Activated B cell treated with CpG ODN at 0.5 μM for 24 hours (primary cell): Measurements from ENCODE around the gene FBXO8. TPM values are rescaled to one million over a fixed set of nuclear protein-coding genes. Genes with fewer than 3 reads are reported as not detected.

ENCODE experiments used
- ATAC-seq: fragments of 200-7000 bp; cut with Tn5 transposase; one replicate; pipeline ENCODE4 v1.10.0; 2021; ENCODE audit warnings: low read depth, mild to moderate bottlenecking, moderate library complexity
- CTCF ChIA-PET: fragments of 350-600 bp; sonication (Branson Sonifier 250); formaldehyde crosslinking; loops from one replicate; lab custom pipeline; 2021; ENCODE audit warnings: antibody characterized with exemption; lab: Charles Lee
- POLR2A ChIA-PET: fragments of 350-600 bp; sonication (Branson Sonifier 250); formaldehyde crosslinking; loops from one replicate; lab custom pipeline; 2021; ENCODE audit warnings: antibody characterized with exemption; lab: Charles Lee
- DNase-seq: peaks from one replicate; pipeline ENCODE4 v3.0.0; 2022
- H3K27ac Mint-ChIP-seq: one replicate; pipeline ENCODE4 v1.8.0; 2020; ENCODE audit warnings: mixed read lengths
- H3K27me3 Mint-ChIP-seq: one replicate; pipeline ENCODE4 v1.8.0; 2021; ENCODE audit warnings: mixed read lengths
- H3K36me3 Mint-ChIP-seq: one replicate; pipeline ENCODE4 v1.8.0; 2021; ENCODE audit warnings: low read depth, mixed read lengths
- H3K4me1 Mint-ChIP-seq: one replicate; pipeline ENCODE4 v1.8.0; 2021; ENCODE audit warnings: mixed read lengths
- H3K4me3 Mint-ChIP-seq: one replicate; pipeline ENCODE4 v1.8.0; 2020; ENCODE audit warnings: mild to moderate bottlenecking, mixed read lengths
- H3K9me3 Mint-ChIP-seq: one replicate; pipeline ENCODE4 v1.8.0; 2020; ENCODE audit warnings: mixed read lengths
- CTCF ChIP-seq: fragments of 200-600 bp; IDR thresholded peaks from one replicate; pipeline ENCODE4 v1.8.0; 2022; ENCODE audit warnings: antibody characterized with exemption, mild to moderate bottlenecking
- intact Hi-C: fragments of 100-400 bp; cut with micrococcal nuclease; formaldehyde crosslinking; loops from one replicate; pipeline ENCODE4 v1.15.1; 2024
- total RNA-seq: library from RNA; stranded (reverse); gene quantifications from 2 replicates; pipeline ENCODE4 v1.2.3, GENCODE V29; 2022

Gene FBXO8
- total RNA-seq, 1 donor from 2014 or later = 15.8 TPM

GRCh38 chr4:174210354-174210753 lies 73.1 kb downstream of the FBXO8 start:
- ChIA-PET POLR2A (no interaction called here), CTCF (no interaction called here)
- H3K9me3 Mint-ChIP-seq = no peaks in the 10 kb centered on the region
- no peak for TF ChIP-seq CTCF
- intact Hi-C loops = loop anchor here (5.0 kb wide), 1 partner anchor 678 kb away; the partner anchor contains the start of gene HAND2
- H3K27me3 Mint-ChIP-seq = peaks cover 66% of the 10 kb centered on the region
- ATAC-seq (no peak), DNase-seq (no peak)
- H3K4me3 Mint-ChIP-seq = no peak overlapping the region
- no peak overlapping the region for H3K27ac Mint-ChIP-seq
- peaks cover 28% of the 10 kb centered on the region for H3K4me1 Mint-ChIP-seq
- H3K36me3 Mint-ChIP-seq = no peaks in the 10 kb centered on the region

- no peak overlapping the region for H3K4me3 Mint-ChIP-seq
Observed at GRCh38 chr4:174209341-174209740, 74.1 kb downstream of the FBXO8 start.

GRCh38 chr4:174207367-174207766 lies 76.1 kb downstream of the FBXO8 start:
- POLR2A ChIA-PET = no interaction called here
- Mint-ChIP-seq H3K9me3 (no peaks in the 10 kb centered on the region), H3K36me3 (no peaks in the 10 kb centered on the region), H3K27me3 (peaks cover 48% of the 10 kb centered on the region), H3K27ac (no peak overlapping the region), H3K4me3 (no peak overlapping the region), H3K4me1 (peaks cover 10% of the 10 kb centered on the region)
- DNase-seq (no peak), ATAC-seq (no peak)
- CTCF ChIA-PET = no interaction called here
- TF ChIP-seq CTCF = no peak
- intact Hi-C loops = no loop called here

More at GRCh38 chr4:174209341-174209740, 74.1 kb downstream of the FBXO8 start:
- ChIA-PET CTCF (no interaction called here), POLR2A (no interaction called here)
- Mint-ChIP-seq H3K27me3 (peaks cover 66% of the 10 kb centered on the region), H3K4me1 (peaks cover 22% of the 10 kb centered on the region), H3K36me3 (no peaks in the 10 kb centered on the region), H3K9me3 (no peaks in the 10 kb centered on the region), H3K27ac (no peak overlapping the region)
- no peak for ATAC-seq
- no peak for TF ChIP-seq CTCF
- intact Hi-C loops = no loop called here
- DNase-seq = no peak

GRCh38 chr4:174204164-174204831 lies 79.2 kb downstream of the FBXO8 start:
- POLR2A ChIA-PET = interaction anchor here (0.7 kb wide), 1 partner anchor 622 kb away, joined by 5 read pairs; no protein-coding TSS in a partner anchor
- no peak for DNase-seq
- Mint-ChIP-seq H3K36me3 (no peaks in the 10 kb centered on the region), H3K27me3 (peaks cover 26% of the 10 kb centered on the region), H3K4me1 (no peaks in the 10 kb centered on the region), H3K4me3 (no peak overlapping the region), H3K9me3 (no peaks in the 10 kb centered on the region), H3K27ac (no peak overlapping the region)
- no peak for ATAC-seq
- no peak for TF ChIP-seq CTCF
- CTCF ChIA-PET = no interaction called here
- intact Hi-C loops = no loop called here

- intact Hi-C loops = no loop called here
- ATAC-seq (no peak), DNase-seq (no peak)
- H3K9me3 Mint-ChIP-seq = no peaks in the 10 kb centered on the region
- H3K27ac Mint-ChIP-seq = no peak overlapping the region
- no peaks in the 10 kb centered on the region for H3K36me3 Mint-ChIP-seq
- H3K27me3 Mint-ChIP-seq = peaks cover 19% of the 10 kb centered on the region
- TF ChIP-seq CTCF = no peak
- no peaks in the 10 kb centered on the region for H3K4me1 Mint-ChIP-seq
- ChIA-PET POLR2A (no interaction called here), CTCF (no interaction called here)
- H3K4me3 Mint-ChIP-seq = no peak overlapping the region
Observed at GRCh38 chr4:174201871-174202270, 81.6 kb downstream of the FBXO8 start.
